ENCODE measurements around the gene TSHR. TPM values are rescaled to one million over a fixed set of nuclear protein-coding genes. Genes with fewer than 3 reads are reported as not detected.

The TSHR gene
- total RNA-seq, 2 donors from 2014 or later: 0.58 TPM; not detected in 1

DNA sequence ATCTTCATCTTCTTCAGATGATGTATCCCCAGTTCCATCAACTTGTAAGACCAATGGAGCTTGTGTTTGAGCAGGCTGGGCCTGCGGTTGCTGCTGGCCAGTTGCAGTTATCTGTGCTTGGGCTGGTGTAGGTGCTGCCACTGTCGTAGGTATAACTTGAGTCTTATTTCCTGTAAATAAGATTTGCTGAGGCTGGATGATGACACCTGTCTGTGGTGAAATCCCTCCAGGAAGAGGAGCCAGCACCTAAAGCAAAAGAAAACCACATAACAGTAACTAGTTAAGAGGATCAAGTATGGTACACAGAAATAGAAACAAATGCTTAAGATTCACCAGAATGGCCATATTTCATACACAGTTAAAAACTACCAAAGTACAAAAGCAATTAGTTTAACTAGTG is 237.2 kb downstream of the TSHR start:
- peaks cover 10% of the 10 kb centered on the region for H3K4me1 Mint-ChIP-seq
- Histone ChIP-seq H3K4me3 (ENCODE audit: low read length) (no peak overlapping the region), H3K9ac (ENCODE audit: extremely low read depth, low read length, poor library complexity, severe bottlenecking) (no peak overlapping the region), H3K27ac (ENCODE audit: low read depth, low read length) (no peak overlapping the region), H3K9me3 (ENCODE audit: control insufficient read depth, low read length) (no peaks in the 10 kb centered on the region), H3K36me3 (ENCODE audit: control insufficient read depth, insufficient read depth, low read length) (peaks cover 85% of the 10 kb centered on the region), H3K27me3 (ENCODE audit: control insufficient read depth, insufficient read depth, low read length, poor library complexity, severe bottlenecking) (no peaks in the 10 kb centered on the region), H3K4me1 (ENCODE audit: control insufficient read depth, insufficient read depth, low read length) (no peaks in the 10 kb centered on the region)
- DNase-seq: no peak
- 88 to 100% methylated on average over 1 to 2 of the region's 2 CpGs for WGBS, 2 experiments (ENCODE audit: insufficient coverage in 1 of 2, insufficient read length in 1 of 2)
- no peaks in the 10 kb centered on the region for H3K27me3 Mint-ChIP-seq (ENCODE audit: insufficient read depth)
- H3K27ac Mint-ChIP-seq: no peak overlapping the region
- H3K4me3 Mint-ChIP-seq: no peak overlapping the region
- H3K36me3 Mint-ChIP-seq (ENCODE audit: low read depth): peaks cover 74% of the 10 kb centered on the region
- TF ChIP-seq, protein P1, sequence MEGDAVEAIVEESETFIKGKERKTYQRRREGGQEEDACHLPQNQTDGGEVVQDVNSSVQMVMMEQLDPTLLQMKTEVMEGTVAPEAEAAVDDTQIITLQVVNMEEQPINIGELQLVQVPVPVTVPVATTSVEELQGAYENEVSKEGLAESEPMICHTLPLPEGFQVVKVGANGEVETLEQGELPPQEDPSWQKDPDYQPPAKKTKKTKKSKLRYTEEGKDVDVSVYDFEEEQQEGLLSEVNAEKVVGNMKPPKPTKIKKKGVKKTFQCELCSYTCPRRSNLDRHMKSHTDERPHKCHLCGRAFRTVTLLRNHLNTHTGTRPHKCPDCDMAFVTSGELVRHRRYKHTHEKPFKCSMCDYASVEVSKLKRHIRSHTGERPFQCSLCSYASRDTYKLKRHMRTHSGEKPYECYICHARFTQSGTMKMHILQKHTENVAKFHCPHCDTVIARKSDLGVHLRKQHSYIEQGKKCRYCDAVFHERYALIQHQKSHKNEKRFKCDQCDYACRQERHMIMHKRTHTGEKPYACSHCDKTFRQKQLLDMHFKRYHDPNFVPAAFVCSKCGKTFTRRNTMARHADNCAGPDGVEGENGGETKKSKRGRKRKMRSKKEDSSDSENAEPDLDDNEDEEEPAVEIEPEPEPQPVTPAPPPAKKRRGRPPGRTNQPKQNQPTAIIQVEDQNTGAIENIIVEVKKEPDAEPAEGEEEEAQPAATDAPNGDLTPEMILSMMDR (conservative IDR thresholded peaks at IDR 0.05): no peak
- H3K9me3 Mint-ChIP-seq: no peaks in the 10 kb centered on the region

DNA sequence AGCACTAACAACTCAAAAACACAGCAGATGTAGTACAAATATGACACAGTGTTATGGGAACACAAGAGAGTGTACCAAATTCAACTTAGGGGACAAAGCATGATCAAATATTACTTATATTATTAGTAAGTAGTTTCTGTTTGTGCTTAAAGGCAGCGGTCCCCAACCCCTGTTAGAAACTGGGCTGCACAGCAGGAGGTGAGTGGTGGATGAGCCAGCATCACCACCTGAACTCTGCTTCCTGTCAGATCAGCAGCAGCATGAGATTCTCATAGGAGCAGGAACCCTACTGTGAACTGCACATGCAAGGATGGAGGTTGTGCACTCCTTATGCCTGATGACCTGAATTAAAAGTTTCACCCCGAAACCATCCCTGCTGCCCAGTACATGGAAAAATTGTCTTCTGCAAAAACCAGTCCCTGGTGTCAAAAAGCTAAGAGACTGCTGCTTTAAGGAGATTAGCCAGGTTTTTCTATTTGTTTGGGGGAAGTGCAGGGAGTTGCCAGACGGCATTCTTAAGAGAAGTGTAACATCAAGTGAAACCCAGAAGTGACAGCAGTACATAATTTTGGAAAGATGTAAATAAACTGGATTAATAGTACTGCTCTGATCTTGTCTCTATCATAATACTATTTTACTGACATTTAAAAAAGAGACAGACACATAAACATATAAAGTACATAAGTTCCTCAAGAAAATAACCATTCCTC is 238.7 kb downstream of the TSHR start:
- peaks cover 67% of the 10 kb centered on the region for H3K36me3 Mint-ChIP-seq (ENCODE audit: low read depth)
- Histone ChIP-seq H3K4me1 (ENCODE audit: control insufficient read depth, insufficient read depth, low read length) (no peaks in the 10 kb centered on the region), H3K9ac (ENCODE audit: extremely low read depth, low read length, poor library complexity, severe bottlenecking) (no peak overlapping the region), H3K36me3 (ENCODE audit: control insufficient read depth, insufficient read depth, low read length) (peaks cover 84% of the 10 kb centered on the region), H3K27me3 (ENCODE audit: control insufficient read depth, insufficient read depth, low read length, poor library complexity, severe bottlenecking) (no peaks in the 10 kb centered on the region), H3K9me3 (ENCODE audit: control insufficient read depth, low read length) (no peaks in the 10 kb centered on the region), H3K4me3 (ENCODE audit: low read length) (no peak overlapping the region), H3K27ac (ENCODE audit: low read depth, low read length) (no peak overlapping the region)
- no peak overlapping the region for H3K4me3 Mint-ChIP-seq
- H3K4me1 Mint-ChIP-seq: peaks cover 10% of the 10 kb centered on the region
- no peaks in the 10 kb centered on the region for H3K9me3 Mint-ChIP-seq
- DNase-seq: no peak
- WGBS, 2 experiments (ENCODE audit: insufficient coverage in 1 of 2, insufficient read length in 1 of 2): 90 to 100% methylated on average over 2 to 3 of the region's 3 CpGs
- no peaks in the 10 kb centered on the region for H3K27me3 Mint-ChIP-seq (ENCODE audit: insufficient read depth)
- TF ChIP-seq, protein P1 (conservative IDR thresholded peaks at IDR 0.05): no peak
- H3K27ac Mint-ChIP-seq: peak overlapping the region; percentile 65

Other genes starting within 250 kb of the TSHR start
- gene CEP128, start 13.9 kb upstream of the TSHR start, total RNA-seq: 10 to 100 TPM; 21.6 to 29.0 TPM

All from endodermal cell (in vitro differentiated cells).